ENCODE results near the gene MRPL41.

MRPL41 gene

GRCh38 chr9:137588891-137589290 lies 37.2 kb downstream of the MRPL41 start:
- H3K27ac ChIP-seq, result no peak overlapping the region
- peak overlapping the region; percentile 66 to 91 for H3K4me3 ChIP-seq
- DNase-seq, result no peak
- no peaks in the 10 kb centered on the region for H3K9me3 ChIP-seq
- no peak for TF ChIP-seq CTCF (IDR thresholded peaks at IDR 0.05)
- H3K4me1 ChIP-seq, result peaks cover 0 to 21% (median 16%) of the 10 kb centered on the region in 4 donors
- peaks cover 9 to 49% (median 27%) of the 10 kb centered on the region in 3 donors for H3K36me3 ChIP-seq
- intact Hi-C loops (cut with DNase I; ENCODE audit: low total_unique reads), result no loop called here
- H3K27me3 ChIP-seq, result no peaks in the 10 kb centered on the region

GRCh38 chr9:137589441-137590122 lies 37.9 kb downstream of the MRPL41 start:
- peak overlapping the region; percentile 66 to 91 for H3K4me3 ChIP-seq
- no peak for DNase-seq
- TF ChIP-seq CTCF (IDR thresholded peaks at IDR 0.05), result no peak
- H3K36me3 ChIP-seq, result peaks cover 9 to 42% (median 20%) of the 10 kb centered on the region in 3 donors
- H3K4me1 ChIP-seq, result peaks cover 0 to 21% (median 16%) of the 10 kb centered on the region in 4 donors
- H3K27ac ChIP-seq, result peak overlapping the region; percentile 28 to 63
- no peaks in the 10 kb centered on the region for H3K27me3 ChIP-seq
- intact Hi-C loops (cut with DNase I; ENCODE audit: low total_unique reads), result no loop called here
- H3K9me3 ChIP-seq, result no peaks in the 10 kb centered on the region

GRCh38 chr9:137590123-137590468 lies 38.4 kb downstream of the MRPL41 start:
- Histone ChIP-seq H3K36me3 (peaks cover 9 to 37% (median 20%) of the 10 kb centered on the region in 3 donors), H3K4me3 (peak overlapping the region; percentile 66 to 91), H3K4me1 (peaks cover 0 to 21% (median 16%) of the 10 kb centered on the region in 4 donors), H3K27me3 (no peaks in the 10 kb centered on the region), H3K27ac (peak overlapping the region in 1 of 2 donors; percentile 63), H3K9me3 (no peaks in the 10 kb centered on the region)
- no peak for DNase-seq
- TF ChIP-seq CTCF (IDR thresholded peaks at IDR 0.05), result no peak
- intact Hi-C loops (cut with DNase I; ENCODE audit: low total_unique reads), result no loop called here

GRCh38 chr9:137590469-137591383 lies 39.0 kb downstream of the MRPL41 start, which contains the start of gene ZMYND19:
TSS of gene ZMYND19 (minus strand) at chr9:137590512. CDS start at chr9:137590263, 249 bp downstream.
- peak in 1 of 2 experiments; percentile 8 for TF ChIP-seq CTCF (IDR thresholded peaks at IDR 0.05)
- DNase-seq, result peak; percentile 83 to 92
- H3K4me1 ChIP-seq, result peaks cover 0 to 21% (median 16%) of the 10 kb centered on the region in 4 donors
- H3K9me3 ChIP-seq, result no peaks in the 10 kb centered on the region
- peak within 1 kb of the TSS; percentile 63 to 66 for H3K27ac ChIP-seq
- peaks cover 9 to 30% (median 19%) of the 10 kb centered on the region in 3 donors for H3K36me3 ChIP-seq
- intact Hi-C loops (cut with DNase I; ENCODE audit: low total_unique reads), result no loop called here
- H3K27me3 ChIP-seq, result no peaks in the 10 kb centered on the region
- peak within 1 kb of the TSS; percentile 66 to 91 for H3K4me3 ChIP-seq

- intact Hi-C loops (cut with DNase I; ENCODE audit: low total_unique reads), result no loop called here
These were observed 41.1 kb downstream of the MRPL41 start for GRCh38 chr9:137592767-137593166.

More at GRCh38 chr9:137592767-137593166, 41.1 kb downstream of the MRPL41 start:
- peaks cover 0 to 21% (median 16%) of the 10 kb centered on the region in 4 donors for H3K4me1 ChIP-seq
- TF ChIP-seq CTCF (IDR thresholded peaks at IDR 0.05), result no peak
- no peak for DNase-seq
- H3K4me3 ChIP-seq, result no peak overlapping the region
- H3K9me3 ChIP-seq, result no peaks in the 10 kb centered on the region
- H3K27ac ChIP-seq, result no peak overlapping the region
- no peaks in the 10 kb centered on the region for H3K27me3 ChIP-seq
- H3K36me3 ChIP-seq, result peaks cover 0 to 10% (median 0%) of the 10 kb centered on the region in 3 donors
